GM21825 (cell line): ENCODE data around the gene CCDC92.

ENCODE experiments used
- ATAC-seq: cut with Tn5 transposase; IDR thresholded peaks from one replicate; pipeline ENCODE4 v1.9.1; 2021; ENCODE audit warnings: mild to moderate bottlenecking, moderate library complexity; ENCODE audit not compliant: unreplicated experiment

CCDC92 gene

GRCh38 chr12:123892853-123893252 is 79.8 kb downstream of the CCDC92 start:
- ATAC-seq, result no peak

GRCh38 chr12:123892180-123892559 is 80.5 kb downstream of the CCDC92 start:
- no peak for ATAC-seq

GRCh38 chr12:123891516-123892179 is 81.0 kb downstream of the CCDC92 start:
- no peak for ATAC-seq

GRCh38 chr12:123891011-123891410 is 81.6 kb downstream of the CCDC92 start:
- ATAC-seq, result no peak

- no peak for ATAC-seq
Measured at GRCh38 chr12:123890536-123890902, 82.1 kb downstream of the CCDC92 start.

- no peak for ATAC-seq
Measured at GRCh38 chr12:123889848-123890535, 82.6 kb downstream of the CCDC92 start.

GRCh38 chr12:123888989-123889388 is 83.6 kb downstream of the CCDC92 start:
- no peak for ATAC-seq

- no peak for ATAC-seq
Measured at GRCh38 chr12:123886931-123887582, 85.6 kb downstream of the CCDC92 start.

- no peak for ATAC-seq
Measured at GRCh38 chr12:123886258-123886657, 86.4 kb downstream of the CCDC92 start.
